Fibroblast of peridontal ligament (primary cell): ENCODE results near the gene NTF4.

Source experiments
- DNase-seq: peaks from one replicate; pipeline ENCODE4 v3.0.0-alpha.2; 2010; ENCODE audit errors: extremely low read depth

NTF4 gene

DNA sequence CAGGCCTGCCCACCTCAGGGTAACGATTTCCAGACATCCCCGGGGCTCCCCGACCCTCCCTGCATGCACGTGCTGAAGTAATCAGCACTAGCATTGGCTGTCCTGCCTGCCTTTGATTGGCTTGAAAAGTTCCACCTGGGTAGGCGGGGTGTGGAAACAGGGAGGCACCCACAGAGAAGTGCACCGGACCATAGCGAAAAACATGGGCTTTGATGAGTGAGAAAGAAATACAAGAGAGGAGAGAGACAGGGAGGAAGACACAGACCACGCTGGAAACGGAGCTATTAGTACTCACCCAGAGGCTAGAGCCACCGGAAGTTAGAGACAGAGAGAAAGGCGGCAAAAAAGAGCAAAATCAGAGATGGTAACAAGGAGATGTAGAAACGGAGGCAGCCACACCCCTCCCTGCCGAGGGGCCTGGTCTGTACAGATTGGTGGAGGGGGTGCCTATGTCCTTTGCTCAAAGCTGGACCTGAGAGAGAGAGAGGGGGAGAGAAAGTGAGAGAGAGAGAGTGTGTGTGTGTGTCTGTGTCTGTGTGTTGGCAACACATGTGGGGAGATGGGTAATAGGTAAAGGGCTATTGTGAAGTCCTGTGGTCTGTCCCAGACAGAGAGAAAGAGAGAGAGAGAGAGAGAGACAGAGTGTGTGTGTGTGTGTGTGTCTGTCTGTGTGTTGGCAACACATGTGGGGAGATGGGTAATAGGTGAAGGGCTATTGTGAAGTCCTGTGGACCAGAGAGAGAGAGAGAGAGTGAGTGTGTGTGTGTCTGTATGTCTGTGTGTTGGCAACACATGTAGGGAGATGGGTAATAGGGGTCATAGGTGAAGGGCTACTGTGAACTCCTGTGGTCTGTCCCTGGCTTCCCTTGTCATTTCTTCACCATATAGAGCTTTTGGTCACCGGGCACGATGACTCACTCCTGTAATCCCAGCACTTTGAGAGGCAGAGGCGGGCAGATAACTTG lies 43.4 kb downstream of the NTF4 start:
- peak; percentile 7 for DNase-seq

DNA sequence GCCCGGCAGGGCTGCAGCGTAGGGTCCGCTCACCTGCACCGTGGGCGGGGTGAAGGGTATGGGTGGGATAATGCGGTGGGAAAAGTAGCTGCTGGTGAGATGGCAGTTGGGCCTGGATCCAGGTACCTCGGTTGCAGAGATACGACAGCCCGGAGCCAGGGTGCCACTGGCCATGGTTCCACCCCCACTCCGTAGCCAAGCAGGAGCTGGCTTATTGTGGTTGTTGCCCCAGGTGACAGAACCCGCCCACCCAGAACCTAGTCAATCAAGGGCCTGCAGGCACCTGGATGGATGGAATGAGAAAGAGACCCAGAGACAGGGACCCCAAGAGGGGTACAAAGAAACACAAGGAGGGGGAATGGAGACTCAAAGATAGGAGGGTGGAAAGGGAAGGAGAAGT lies 44.3 kb downstream of the NTF4 start:
- DNase-seq, result no peak

DNA sequence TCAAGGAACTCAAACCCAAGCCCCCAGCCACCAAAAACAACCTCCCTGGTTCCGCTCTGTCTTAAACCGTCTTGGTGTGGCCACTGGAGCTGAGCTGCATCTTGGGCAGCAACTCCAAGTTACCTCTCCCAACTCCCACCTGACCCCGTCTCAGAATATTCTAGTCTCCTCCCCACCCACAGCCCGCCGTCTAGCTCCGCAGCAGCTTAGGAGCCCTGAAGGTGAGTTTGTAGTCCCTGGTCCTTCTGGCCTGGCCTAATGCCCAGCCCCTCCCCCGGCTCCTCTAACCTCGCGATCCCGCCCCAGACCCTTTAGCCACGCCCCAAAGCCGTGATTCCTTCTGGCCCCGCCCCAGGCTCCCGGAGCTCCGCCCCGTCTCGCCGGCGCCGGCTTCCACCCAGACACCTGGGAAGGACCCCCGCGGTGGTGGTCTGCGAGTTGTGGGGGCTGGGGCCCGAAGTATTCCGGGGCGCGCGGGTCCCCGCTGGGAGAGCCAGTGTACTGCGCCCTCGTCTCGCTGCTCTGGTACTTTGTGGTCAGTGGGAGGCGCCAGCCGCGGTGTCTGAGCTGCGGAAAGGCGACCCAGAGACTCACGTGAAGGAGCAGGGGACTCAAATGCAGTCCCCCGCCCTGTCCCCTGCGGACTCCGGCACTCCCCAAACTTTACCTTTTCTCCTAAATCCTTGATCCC lies 45.2 kb downstream of the NTF4 start:
- peak; percentile 11 for DNase-seq

DNA sequence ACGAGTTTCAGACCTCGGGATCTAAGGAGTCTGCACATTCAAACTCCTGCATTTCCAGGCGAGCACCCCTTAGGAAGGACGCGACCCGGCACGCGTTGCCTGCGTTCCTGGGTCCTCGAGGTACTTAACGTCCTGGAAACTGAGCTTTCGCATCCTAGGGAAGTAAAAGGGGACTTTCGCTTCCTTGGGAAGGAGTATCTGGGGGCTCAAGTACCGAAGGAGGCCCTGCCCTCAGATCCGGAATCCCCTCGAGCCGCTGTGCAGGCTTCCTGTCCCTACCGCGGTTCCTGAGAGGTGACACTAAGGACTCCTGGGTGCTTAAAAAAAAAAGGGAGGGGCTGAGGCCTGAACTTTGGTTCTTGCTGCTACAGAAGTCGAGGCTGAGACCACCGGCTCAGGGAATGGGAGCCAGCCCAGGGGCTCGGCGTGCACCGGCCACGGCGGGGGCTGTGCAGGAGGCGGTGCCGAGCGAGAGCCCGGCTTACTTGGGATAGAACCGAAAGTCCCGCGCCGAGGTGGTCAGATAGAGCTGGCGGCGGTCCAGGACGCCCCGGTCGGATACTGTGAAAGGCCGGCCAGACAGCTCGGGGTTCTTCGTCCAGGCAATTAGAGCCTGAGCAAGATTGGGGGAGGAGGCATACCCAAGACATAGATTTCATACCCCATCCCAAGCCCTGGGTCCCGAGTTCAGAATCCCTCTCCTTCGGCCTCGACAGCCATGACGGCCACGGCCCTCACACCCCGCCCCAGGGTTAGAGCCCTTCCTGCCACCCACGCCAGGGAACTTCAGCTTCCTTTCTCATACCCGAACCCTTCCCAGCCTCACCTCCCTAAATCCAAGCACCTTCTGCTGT lies 46.0 kb downstream of the NTF4 start:
- DNase-seq, result peak; percentile 2

DNA sequence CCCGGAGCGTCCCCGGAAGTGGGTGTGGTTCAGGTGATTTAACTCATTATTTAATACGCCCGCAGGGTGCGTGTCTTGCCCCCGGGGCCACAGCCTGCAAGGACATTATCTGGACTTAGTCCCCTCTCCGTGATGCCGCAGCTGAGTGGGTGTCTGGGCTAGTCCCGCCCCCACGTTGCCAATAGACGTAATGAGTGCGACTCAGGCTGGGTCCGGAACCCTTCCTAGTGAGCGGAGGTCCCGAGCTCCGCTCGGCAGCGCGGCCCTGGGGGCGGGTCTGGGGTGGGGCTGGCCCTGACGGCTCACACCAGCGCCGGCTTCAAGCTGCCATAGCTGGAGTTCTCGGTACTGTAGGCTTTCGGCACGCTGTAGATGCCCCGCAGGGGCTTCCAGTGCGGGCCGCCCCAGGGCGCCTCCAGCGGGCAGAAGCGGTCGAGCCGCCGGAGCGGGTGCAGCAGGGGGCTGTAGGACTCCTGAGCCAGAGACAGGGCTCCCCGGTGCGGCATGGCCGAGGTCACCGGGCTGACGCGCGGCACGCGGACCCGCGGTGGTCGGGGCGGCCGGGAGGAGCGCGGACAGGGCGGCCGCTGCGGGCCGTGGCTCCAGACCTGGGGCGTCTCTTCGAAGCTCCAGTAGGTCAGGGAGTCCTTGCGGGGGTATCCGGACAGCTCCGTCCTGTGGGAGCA lies 46.8 kb downstream of the NTF4 start:
- DNase-seq, result peak; percentile 34

DNA sequence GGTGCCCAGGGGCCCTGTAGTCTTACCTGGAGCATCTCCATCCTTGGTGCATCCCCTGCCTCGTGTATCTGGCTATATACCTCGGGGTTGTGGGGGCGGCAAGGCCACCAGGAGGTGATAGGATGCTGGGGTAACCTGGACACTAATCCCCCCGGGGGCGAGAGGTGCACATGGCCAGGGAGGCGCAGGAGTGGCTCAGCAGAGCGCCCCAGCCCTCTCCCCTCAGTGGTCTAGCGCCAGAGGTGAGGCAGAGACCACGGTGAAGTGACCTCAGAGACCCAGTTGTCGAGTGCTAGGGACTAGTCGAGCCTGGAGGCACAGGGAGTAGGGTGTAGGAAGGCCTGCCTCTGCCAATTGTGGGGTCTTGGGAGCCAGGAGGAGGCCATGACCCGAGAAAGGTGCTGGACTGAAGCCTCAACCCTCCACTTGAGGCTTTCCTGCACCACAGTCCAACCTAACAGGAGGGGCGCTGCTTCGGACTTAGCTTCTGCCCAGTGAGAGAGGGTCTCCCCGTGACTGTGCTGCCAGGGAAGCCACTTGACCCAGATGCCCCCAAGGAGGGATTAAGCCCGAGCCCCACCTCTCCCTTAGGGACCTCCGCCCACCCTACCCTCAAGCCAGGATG lies 47.5 kb downstream of the NTF4 start, which contains the start of gene LHB:
LHB (minus strand) TSS at position 51 of the 625 bp plus-strand sequence; CDS start at position 41, 10 bp downstream.
- DNase-seq, result no peak

DNA sequence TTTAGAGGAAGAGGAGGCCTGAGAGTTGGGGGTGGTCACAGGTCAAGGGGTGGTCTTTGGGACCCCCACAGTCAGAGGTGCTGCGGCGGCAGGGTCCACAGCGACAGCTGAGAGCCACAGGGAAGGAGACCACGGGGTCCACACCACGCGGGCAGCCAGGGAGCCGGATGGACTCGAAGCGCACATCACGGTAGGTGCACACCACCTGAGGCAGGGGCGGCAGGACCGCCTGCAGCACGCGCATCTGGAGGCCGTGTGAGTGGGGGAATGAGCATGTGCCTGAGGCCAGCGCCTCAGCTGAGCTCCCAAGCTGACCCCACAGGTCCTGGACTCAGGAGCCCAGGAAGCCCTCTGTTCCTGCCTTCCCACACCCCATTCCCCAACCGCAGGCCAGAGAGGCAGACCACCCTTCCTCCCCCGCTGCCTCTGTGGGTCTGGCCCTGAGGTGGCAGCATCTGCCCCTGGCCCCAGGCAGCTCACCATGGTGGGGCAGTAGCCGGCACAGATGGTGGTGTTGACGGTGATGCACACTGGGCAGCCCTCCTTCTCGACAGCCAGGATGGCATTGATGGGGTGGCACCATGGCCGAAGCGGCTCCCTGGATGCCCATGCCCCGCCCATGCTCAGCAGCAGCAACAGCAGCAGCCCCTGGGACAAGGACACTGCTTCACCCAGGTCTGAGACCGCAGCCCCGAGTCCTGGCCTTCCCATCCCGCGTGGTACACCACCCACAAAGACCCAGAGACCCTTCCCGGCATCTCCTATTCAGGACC lies 48.4 kb downstream of the NTF4 start:
- no peak for DNase-seq

DNA sequence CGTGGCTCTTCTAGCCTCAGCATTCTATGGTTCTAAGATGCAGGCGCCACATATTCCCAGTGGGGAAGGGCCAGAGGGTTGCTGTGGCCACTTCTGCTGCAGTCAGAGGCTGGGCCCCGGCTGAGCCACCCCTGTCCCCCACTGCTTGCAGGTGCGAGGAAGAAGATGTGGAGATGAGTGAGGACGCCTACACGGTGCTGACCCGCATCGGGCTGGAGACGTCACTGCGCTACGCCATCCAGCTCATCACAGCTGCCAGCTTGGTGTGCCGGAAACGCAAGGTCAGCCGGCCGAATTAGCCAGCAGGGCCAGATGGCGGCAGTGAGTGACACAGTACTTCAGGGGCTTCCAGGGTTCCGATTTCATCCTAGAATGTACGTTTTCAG lies 49.8 kb downstream of the NTF4 start:
- DNase-seq, result no peak

DNA sequence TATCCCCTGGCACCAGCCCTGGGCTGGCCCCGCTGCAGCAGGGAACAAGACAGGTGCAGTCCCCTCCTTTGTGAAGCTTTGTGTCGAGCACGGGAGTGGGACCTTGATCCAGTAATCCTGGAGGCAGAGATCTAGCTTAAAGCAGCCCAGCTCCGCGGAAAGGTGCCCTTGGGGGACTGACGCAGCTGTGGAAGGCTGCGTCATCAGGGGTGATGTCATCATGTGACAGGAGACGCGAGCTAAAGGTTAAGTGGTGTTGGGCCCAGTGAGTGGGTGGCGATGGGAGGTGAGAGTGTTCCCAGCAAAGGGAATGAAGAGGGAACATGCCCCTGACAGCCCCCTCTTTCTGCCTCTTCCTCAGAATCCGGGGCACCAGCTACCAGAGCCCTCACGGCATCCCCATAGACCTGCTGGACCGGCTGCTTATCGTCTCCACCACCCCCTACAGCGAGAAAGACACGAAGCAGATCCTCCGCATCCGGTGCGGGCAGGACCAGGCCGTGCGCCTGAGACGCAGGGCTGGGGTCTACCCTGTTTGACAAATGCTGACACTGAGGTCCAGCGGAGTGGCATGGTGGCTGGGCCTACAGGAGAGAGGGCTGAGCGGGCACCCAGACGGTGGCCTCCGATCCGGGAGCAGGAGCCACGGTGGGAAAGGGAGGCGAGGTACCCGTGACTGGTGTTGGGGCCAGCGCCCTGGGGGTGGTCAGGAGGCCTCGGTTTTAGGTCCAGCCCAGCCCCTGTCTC lies 50.3 kb downstream of the NTF4 start:
- no peak for DNase-seq

DNA sequence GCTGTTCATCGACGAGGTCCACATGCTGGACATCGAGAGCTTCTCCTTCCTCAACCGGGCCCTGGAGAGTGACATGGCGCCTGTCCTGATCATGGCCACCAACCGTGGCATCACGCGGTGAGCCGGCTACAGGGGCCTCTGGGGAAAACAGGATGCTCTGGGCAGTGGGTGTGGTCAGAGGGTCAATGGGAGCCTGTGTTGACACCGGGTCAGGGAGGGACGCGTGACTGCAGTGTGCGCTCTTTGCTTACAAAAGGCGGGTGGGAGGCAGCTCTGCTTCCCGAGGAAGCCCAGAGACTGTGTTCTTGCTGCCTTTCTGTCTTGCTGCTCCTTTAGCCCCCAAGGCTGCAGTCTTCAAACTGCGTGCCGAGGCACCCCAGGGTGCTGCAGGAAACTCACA lies 53.4 kb downstream of the NTF4 start:
- no peak for DNase-seq
